ENCODE results near the gene MUSK.

The MUSK gene

GRCh38 chr9:110809038-110809595 lies 140.5 kb downstream of the MUSK start:
- no peak for DNase-seq (ENCODE audit: low read depth)
- no peak for TF ChIP-seq CTCF (conservative IDR thresholded peaks at IDR 0.05; ENCODE audit: control insufficient read depth, insufficient read depth, low read depth, low read length)
- H3K4me3 ChIP-seq (ENCODE audit: control insufficient read depth, low read depth, low read length): no peak overlapping the region

DNA sequence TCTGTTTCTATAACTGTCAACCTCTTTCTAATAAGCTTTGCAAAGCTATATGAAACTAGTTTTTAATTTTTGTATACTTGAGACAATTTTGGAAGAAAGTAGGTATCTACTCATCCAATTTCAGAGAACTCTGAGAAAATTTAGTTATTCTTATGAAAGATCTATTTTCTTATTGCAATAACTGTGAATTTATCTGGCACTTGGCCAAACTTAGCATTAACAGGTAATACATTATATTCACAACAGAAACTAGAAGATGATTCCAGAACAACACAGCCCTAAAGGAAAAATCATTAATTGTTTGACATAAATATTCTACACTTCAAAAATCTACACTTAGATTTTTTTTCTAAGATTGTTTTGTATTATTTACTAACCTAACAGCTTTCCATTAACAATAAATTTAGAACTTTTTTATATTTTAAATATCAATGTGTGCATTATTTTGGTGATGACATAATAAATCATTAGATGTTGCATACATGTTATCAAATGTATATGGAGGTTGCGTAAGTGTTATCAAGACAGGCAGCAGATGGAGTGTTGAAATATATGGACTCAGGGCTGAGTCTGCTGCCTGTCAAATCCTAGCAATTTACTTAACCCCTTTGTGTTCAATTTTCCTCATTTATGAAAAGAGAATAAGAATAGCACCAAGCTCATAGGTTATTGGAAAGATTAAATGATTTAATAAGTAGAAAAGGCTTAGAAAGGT lies 141.8 kb downstream of the MUSK start:
- H3K4me3 ChIP-seq (ENCODE audit: control insufficient read depth, low read depth, low read length): no peak overlapping the region
- no peak for TF ChIP-seq CTCF (conservative IDR thresholded peaks at IDR 0.05; ENCODE audit: control insufficient read depth, insufficient read depth, low read depth, low read length)
- no peak for DNase-seq (ENCODE audit: low read depth)

- no peak for DNase-seq (ENCODE audit: low read depth)
- no peak overlapping the region for H3K4me3 ChIP-seq (ENCODE audit: control insufficient read depth, low read depth, low read length)
- TF ChIP-seq CTCF (conservative IDR thresholded peaks at IDR 0.05; ENCODE audit: control insufficient read depth, insufficient read depth, low read depth, low read length): no peak
Observed at GRCh38 chr9:110812886-110813285, 144.3 kb downstream of the MUSK start.

- no peak overlapping the region for H3K4me3 ChIP-seq (ENCODE audit: control insufficient read depth, low read depth, low read length)
- DNase-seq (ENCODE audit: low read depth): no peak
- TF ChIP-seq CTCF (conservative IDR thresholded peaks at IDR 0.05; ENCODE audit: control insufficient read depth, insufficient read depth, low read depth, low read length): no peak
Observed at GRCh38 chr9:110814159-110814558, 145.6 kb downstream of the MUSK start.

DNA sequence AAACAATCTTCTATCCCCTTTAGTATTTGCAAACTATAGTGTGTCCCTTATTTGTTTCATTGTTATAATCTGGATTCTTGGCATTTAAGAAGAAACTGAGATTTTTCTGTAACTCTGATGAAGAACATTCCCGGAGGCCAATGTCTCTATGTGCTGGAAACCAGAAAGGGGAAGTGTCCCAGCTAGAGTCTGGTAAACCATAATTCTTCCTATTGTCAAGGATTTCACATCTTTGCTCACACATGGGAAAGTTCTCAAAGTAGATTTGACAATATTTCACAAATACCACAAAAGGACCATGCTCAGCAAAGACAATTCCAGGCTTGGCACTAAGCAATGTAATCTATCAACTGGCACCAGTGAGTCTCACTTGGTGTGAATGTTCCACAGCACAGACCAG lies 146.8 kb downstream of the MUSK start:
- H3K4me3 ChIP-seq (ENCODE audit: control insufficient read depth, low read depth, low read length): no peak overlapping the region
- TF ChIP-seq CTCF (conservative IDR thresholded peaks at IDR 0.05; ENCODE audit: control insufficient read depth, insufficient read depth, low read depth, low read length): no peak
- no peak for DNase-seq (ENCODE audit: low read depth)

DNA sequence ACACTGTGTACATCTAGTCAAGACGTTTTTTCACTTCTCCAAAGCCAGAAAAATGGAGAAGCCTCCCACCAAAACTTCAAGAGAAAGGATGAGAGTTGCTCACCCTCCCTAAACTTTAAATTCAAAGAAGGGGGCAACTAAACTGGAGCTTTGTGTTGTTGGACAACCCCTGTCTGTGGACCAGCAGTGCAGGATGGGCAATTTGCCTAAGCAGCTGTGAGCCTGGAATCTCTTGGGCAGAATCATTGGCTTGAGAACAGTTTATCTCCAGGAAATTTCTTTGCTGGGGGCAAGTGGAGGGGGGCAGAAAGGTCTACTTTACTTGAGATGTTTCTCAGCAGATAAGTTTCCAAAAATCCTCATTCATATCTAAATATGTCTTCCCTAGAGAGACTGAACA lies 151.8 kb downstream of the MUSK start:
- no peak for DNase-seq (ENCODE audit: low read depth)
- no peak for TF ChIP-seq CTCF (conservative IDR thresholded peaks at IDR 0.05; ENCODE audit: control insufficient read depth, insufficient read depth, low read depth, low read length)
- H3K4me3 ChIP-seq (ENCODE audit: control insufficient read depth, low read depth, low read length): no peak overlapping the region

Measured in fibroblast of mammary gland (primary cell).